HepG2 (cell line): ENCODE measurements around the gene PIP5KL1. TPM values are rescaled to one million over a fixed set of nuclear protein-coding genes. Genes with fewer than 3 reads are reported as not detected.

Experiments used
- DPF2 ChIP-seq: sonication (generic); formaldehyde crosslinking; IDR thresholded peaks from 2 replicates; pipeline ENCODE4 v1.4.0; 2020; ENCODE audit warnings: mild to moderate bottlenecking, low read depth, missing genetic modification reagents, borderline replicate concordance
- IRF9 ChIP-seq: sonication (generic); formaldehyde crosslinking; IDR thresholded peaks from 2 replicates; pipeline ENCODE4 v1.8.0; 2022; ENCODE audit warnings: missing genetic modification reagents, mild to moderate bottlenecking, borderline replicate concordance
- KDM3A ChIP-seq: IDR thresholded peaks from 2 replicates; pipeline ENCODE4 v1.6.1; 2018; ENCODE audit warnings: low read depth, missing compliant biosample characterization
- KMT2B ChIP-seq: IDR thresholded peaks from 2 replicates; pipeline ENCODE4 v1.6.1; 2016; ENCODE audit warnings: missing genetic modification reagents, missing compliant biosample characterization
- NRL ChIP-seq: sonication (generic); formaldehyde crosslinking; IDR thresholded peaks from 2 replicates; pipeline ENCODE4 v1.5.0; 2020; ENCODE audit warnings: missing genetic modification reagents, mild to moderate bottlenecking, moderate library complexity, borderline replicate concordance
- PAX8 ChIP-seq: sonication (generic); formaldehyde crosslinking; IDR thresholded peaks from 2 replicates; pipeline ENCODE4 v1.8.0; 2022; ENCODE audit warnings: mild to moderate bottlenecking, missing genetic modification reagents, borderline replicate concordance
- POLR2G ChIP-seq: fragments of 200-400 bp; formaldehyde crosslinking; IDR thresholded peaks from 2 replicates; pipeline ENCODE4 v1.6.1; 2018; ENCODE audit warnings: mild to moderate bottlenecking, low read depth, low read length, moderate library complexity
- TGIF2 ChIP-seq: IDR thresholded peaks from 2 replicates; pipeline ENCODE4 v1.6.1; 2016; ENCODE audit warnings: control low read depth, missing compliant biosample characterization
- TRIM24 ChIP-seq: sonication (generic); formaldehyde crosslinking; IDR thresholded peaks from 2 replicates; pipeline ENCODE4 v1.8.0; 2022; ENCODE audit warnings: mild to moderate bottlenecking, missing genetic modification reagents
- ZBTB38 ChIP-seq: sonication (generic); formaldehyde crosslinking; IDR thresholded peaks from 2 replicates; pipeline ENCODE4 v1.5.1; 2020; ENCODE audit warnings: mild to moderate bottlenecking, missing genetic modification reagents
- ZFYVE20 ChIP-seq: sonication (generic); formaldehyde crosslinking; IDR thresholded peaks from 2 replicates; pipeline ENCODE4 v1.8.0; 2023; ENCODE audit warnings: low read depth, mild to moderate bottlenecking, moderate library complexity, missing genetic modification reagents, borderline replicate concordance
- ZNF138 ChIP-seq: sonication (generic); formaldehyde crosslinking; IDR thresholded peaks from 2 replicates; pipeline ENCODE4 v1.5.0; 2020; ENCODE audit warnings: mild to moderate bottlenecking, low read depth, missing genetic modification reagents
- ZNF282 ChIP-seq: fragments of 450-650 bp; IDR thresholded peaks from 2 replicates; pipeline ENCODE4 v1.6.1; 2018; ENCODE audit not compliant: partially characterized antibody
- ZNF292 ChIP-seq: sonication (generic); formaldehyde crosslinking; IDR thresholded peaks from 2 replicates; pipeline ENCODE4 v1.8.1; 2022; ENCODE audit warnings: mild to moderate bottlenecking, low read depth, missing genetic modification reagents, borderline replicate concordance
- ZNF317 ChIP-seq: sonication (generic); formaldehyde crosslinking; IDR thresholded peaks from 2 replicates; pipeline ENCODE4 v1.5.0; 2020; ENCODE audit warnings: mild to moderate bottlenecking, missing genetic modification reagents
- ZNF350 ChIP-seq: sonication (generic); formaldehyde crosslinking; IDR thresholded peaks from 2 replicates; pipeline ENCODE4 v1.4.0; 2020; ENCODE audit warnings: mild to moderate bottlenecking, low read depth, missing genetic modification reagents, borderline replicate concordance
- ZNF414 ChIP-seq: sonication (generic); formaldehyde crosslinking; IDR thresholded peaks from 2 replicates; pipeline ENCODE4 v1.5.0; 2020; ENCODE audit warnings: missing genetic modification reagents
- ZNF451 ChIP-seq: sonication (generic); formaldehyde crosslinking; IDR thresholded peaks from 2 replicates; pipeline ENCODE4 v1.5.0; 2020; ENCODE audit warnings: mild to moderate bottlenecking, missing genetic modification reagents
- ZNF629 ChIP-seq: sonication (generic); formaldehyde crosslinking; conservative IDR thresholded peaks from 2 replicates; pipeline ENCODE4 v1.5.0; 2020; ENCODE audit warnings: missing genetic modification reagents
- ZNF878 ChIP-seq: sonication (generic); formaldehyde crosslinking; IDR thresholded peaks from 2 replicates; pipeline ENCODE4 v1.8.1; 2023; ENCODE audit warnings: mild to moderate bottlenecking, missing genetic modification reagents, moderate library complexity
- polyA plus RNA-seq, 8 experiments: library from polyadenylated mRNA; depleted of rRNA in 3 of 8; stranded (reverse) in 7 of 8; unstranded in 1 of 8; fragments of >200 nt; fragmentation: Illumina TruSeq in 4 of 8; extraction: Trizol in 4 of 8; gene quantifications; 2 replicates each; pipeline versions ENCODE4 v1.2.1 to v1.2.3, GENCODE V29; 2011 to 2016; ENCODE audit warnings: low read depth in 4 of 8, missing spikeins in 1 of 8, mixed read lengths in 1 of 8; ENCODE audit not compliant: insufficient read depth in 1 of 8
- total RNA-seq, 5 experiments: library from RNA; depleted of rRNA; stranded (reverse); fragments of >200 nt; fragmentation: Illumina TruSeq; extraction: Trizol; gene quantifications; 2 replicates each; pipeline ENCODE4 v1.2.3, GENCODE V29; 2016; ENCODE audit warnings: low read depth in 1 of 5
- TF ChIP-seq, protein P1 (sequence below): sonication (generic); formaldehyde crosslinking; IDR thresholded peaks from 2 replicates; pipeline ENCODE4; 2020; ENCODE audit warnings: missing genetic modification reagents, mild to moderate bottlenecking, borderline replicate concordance
- TF ChIP-seq, protein P2 (sequence below): sonication (generic); formaldehyde crosslinking; conservative IDR thresholded peaks from 2 replicates; pipeline ENCODE4 v1.4.0; 2020; ENCODE audit warnings: missing genetic modification reagents

Gene PIP5KL1
- total and polyA plus RNA-seq, 2 of the 13 experiments (the other 11 are each of a cell fraction or from before 2014, with no cell fraction given): 0.20 to 0.49 TPM

- TF ChIP-seq ZNF350 (0 out of 2 replicates have a peak, but pooled peaks have one; percentile 31), ZBTB38 (CRISPR knock-in tag) (0 out of 2 replicates have a peak, but pooled peaks have one; percentile 39), POLR2G (peak; percentile 33; the same call in 1 of the 2 replicates), KDM3A (CRISPR knock-in tag) (no peak), ZNF138 (peak; percentile 75; the same call in 1 of the 2 replicates), TGIF2 (CRISPR knock-in tag) (0 out of 2 replicates have a peak, but pooled peaks have one; percentile 21), ZNF878 (no peak), DPF2 (CRISPR knock-in tag) (no peak), TRIM24 (CRISPR knock-in tag) (no peak), ZFYVE20 (CRISPR knock-in tag) (no peak), PAX8 (CRISPR knock-in tag) (no peak), IRF9 (CRISPR knock-in tag) (peak; percentile 44; the same call in 1 of the 2 replicates), ZNF282 (no peak), ZNF629 (CRISPR knock-in tag) (peak; percentile 100), KMT2B (CRISPR knock-in tag) (no peak), NRL (CRISPR knock-in tag) (0 out of 2 replicates have a peak, but pooled peaks have one; percentile 61), ZNF317 (CRISPR knock-in tag) (no peak), ZNF414 (CRISPR knock-in tag) (peak; percentile 77; the same call in 1 of the 2 replicates), ZNF451 (CRISPR knock-in tag) (no peak), ZNF292 (no peak)
- TF ChIP-seq, protein P1, sequence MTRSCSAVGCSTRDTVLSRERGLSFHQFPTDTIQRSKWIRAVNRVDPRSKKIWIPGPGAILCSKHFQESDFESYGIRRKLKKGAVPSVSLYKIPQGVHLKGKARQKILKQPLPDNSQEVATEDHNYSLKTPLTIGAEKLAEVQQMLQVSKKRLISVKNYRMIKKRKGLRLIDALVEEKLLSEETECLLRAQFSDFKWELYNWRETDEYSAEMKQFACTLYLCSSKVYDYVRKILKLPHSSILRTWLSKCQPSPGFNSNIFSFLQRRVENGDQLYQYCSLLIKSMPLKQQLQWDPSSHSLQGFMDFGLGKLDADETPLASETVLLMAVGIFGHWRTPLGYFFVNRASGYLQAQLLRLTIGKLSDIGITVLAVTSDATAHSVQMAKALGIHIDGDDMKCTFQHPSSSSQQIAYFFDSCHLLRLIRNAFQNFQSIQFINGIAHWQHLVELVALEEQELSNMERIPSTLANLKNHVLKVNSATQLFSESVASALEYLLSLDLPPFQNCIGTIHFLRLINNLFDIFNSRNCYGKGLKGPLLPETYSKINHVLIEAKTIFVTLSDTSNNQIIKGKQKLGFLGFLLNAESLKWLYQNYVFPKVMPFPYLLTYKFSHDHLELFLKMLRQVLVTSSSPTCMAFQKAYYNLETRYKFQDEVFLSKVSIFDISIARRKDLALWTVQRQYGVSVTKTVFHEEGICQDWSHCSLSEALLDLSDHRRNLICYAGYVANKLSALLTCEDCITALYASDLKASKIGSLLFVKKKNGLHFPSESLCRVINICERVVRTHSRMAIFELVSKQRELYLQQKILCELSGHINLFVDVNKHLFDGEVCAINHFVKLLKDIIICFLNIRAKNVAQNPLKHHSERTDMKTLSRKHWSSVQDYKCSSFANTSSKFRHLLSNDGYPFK (CRISPR knock-in tag): no peak
- TF ChIP-seq, protein P2, sequence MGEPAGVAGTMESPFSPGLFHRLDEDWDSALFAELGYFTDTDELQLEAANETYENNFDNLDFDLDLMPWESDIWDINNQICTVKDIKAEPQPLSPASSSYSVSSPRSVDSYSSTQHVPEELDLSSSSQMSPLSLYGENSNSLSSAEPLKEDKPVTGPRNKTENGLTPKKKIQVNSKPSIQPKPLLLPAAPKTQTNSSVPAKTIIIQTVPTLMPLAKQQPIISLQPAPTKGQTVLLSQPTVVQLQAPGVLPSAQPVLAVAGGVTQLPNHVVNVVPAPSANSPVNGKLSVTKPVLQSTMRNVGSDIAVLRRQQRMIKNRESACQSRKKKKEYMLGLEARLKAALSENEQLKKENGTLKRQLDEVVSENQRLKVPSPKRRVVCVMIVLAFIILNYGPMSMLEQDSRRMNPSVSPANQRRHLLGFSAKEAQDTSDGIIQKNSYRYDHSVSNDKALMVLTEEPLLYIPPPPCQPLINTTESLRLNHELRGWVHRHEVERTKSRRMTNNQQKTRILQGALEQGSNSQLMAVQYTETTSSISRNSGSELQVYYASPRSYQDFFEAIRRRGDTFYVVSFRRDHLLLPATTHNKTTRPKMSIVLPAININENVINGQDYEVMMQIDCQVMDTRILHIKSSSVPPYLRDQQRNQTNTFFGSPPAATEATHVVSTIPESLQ (CRISPR knock-in tag): no peak
These were observed 32.0 kb downstream of the PIP5KL1 start (continued) for GRCh38 chr9:127898433-127899127.
